ENCODE measurements around the gene MC1R.
A peak's percentile ranks its signal among the peaks of the same experiment; 100 is the strongest.
"Not testable (repeated sequence)": the region's sequence is repeated elsewhere in the genome, so short reads cannot be mapped to it uniquely, and the experiment has no call there.

MC1R gene

GRCh38 chr16:89914642-89915285 lies 3.9 kb upstream of the MC1R start:
- not testable (repeated sequence) for DNase-seq

- DNase-seq: no peak
Observed at GRCh38 chr16:89915303-89916232, 3.1 kb upstream of the MC1R start.

- DNase-seq: peak; percentile 80 to 86
Observed at GRCh38 chr16:89917773-89918452, 749 bp upstream of the MC1R start.

- no peak for DNase-seq
Observed at GRCh38 chr16:89919535-89920406, 1.1 kb downstream of the MC1R start.

- DNase-seq: no peak
Observed at GRCh38 chr16:89920723-89921122, 2.1 kb downstream of the MC1R start.

GRCh38 chr16:89921131-89921701 lies 2.6 kb downstream of the MC1R start:
- no peak for DNase-seq

GRCh38 chr16:89921702-89922476 lies 3.2 kb downstream of the MC1R start:
- no peak for DNase-seq

- DNase-seq: no peak
Observed at GRCh38 chr16:89922477-89922883, 3.8 kb downstream of the MC1R start.

GRCh38 chr16:89922884-89923639 lies 4.4 kb downstream of the MC1R start, which contains the start of gene TUBB3:
TUBB3 (plus strand) TSS chr16:89923342; CDS start chr16:89923402, 60 bp downstream.
- DNase-seq: no peak

- no peak for DNase-seq
Observed at GRCh38 chr16:89923640-89924296, 5.1 kb downstream of the MC1R start.

- peak in 1 of 2 experiments; percentile 18 for DNase-seq
Observed at GRCh38 chr16:89924297-89924924, 5.7 kb downstream of the MC1R start.

GRCh38 chr16:89924925-89925307 lies 6.3 kb downstream of the MC1R start:
- DNase-seq: no peak

GRCh38 chr16:89925596-89926079 lies 7.0 kb downstream of the MC1R start:
- DNase-seq: no peak

GRCh38 chr16:89931305-89931896 lies 12.7 kb downstream of the MC1R start:
- DNase-seq: no peak

GRCh38 chr16:89931964-89932363 lies 13.3 kb downstream of the MC1R start:
- no peak for DNase-seq

GRCh38 chr16:89934019-89934418 lies 15.4 kb downstream of the MC1R start:
- DNase-seq: not testable (repeated sequence)

GRCh38 chr16:89934611-89935553 lies 16.2 kb downstream of the MC1R start:
- no peak for DNase-seq

GRCh38 chr16:89935620-89936019 lies 17.0 kb downstream of the MC1R start:
- DNase-seq: not testable (repeated sequence)

All from AML-193 (cell line).